Fibroblast of skin of left biceps (primary cell): ENCODE results near the gene CACNA2D3.

Source experiments
- DNase-seq, 2 experiments: peaks; one replicate each; pipeline ENCODE4 v3.0.0-alpha.2; 2013; ENCODE audit warnings: low read depth in 2 of 2

Gene CACNA2D3

GRCh38 chr3:55000953-55001352 is 878.6 kb downstream of the CACNA2D3 start:
- DNase-seq = no peak

GRCh38 chr3:55002416-55002930 is 880.1 kb downstream of the CACNA2D3 start:
- no peak for DNase-seq

GRCh38 chr3:55006244-55006676 is 883.9 kb downstream of the CACNA2D3 start:
- DNase-seq = no peak

- no peak for DNase-seq
These were observed 885.6 kb downstream of the CACNA2D3 start for GRCh38 chr3:55007971-55008370.

- DNase-seq = no peak
These were observed 887.0 kb downstream of the CACNA2D3 start for GRCh38 chr3:55009372-55009771.

GRCh38 chr3:55012091-55012490 is 889.7 kb downstream of the CACNA2D3 start:
- DNase-seq = no peak

- DNase-seq = no peak
These were observed 891.0 kb downstream of the CACNA2D3 start for GRCh38 chr3:55013145-55013925.

GRCh38 chr3:55014081-55014480 is 891.7 kb downstream of the CACNA2D3 start:
- no peak for DNase-seq

GRCh38 chr3:55014906-55015305 is 892.6 kb downstream of the CACNA2D3 start:
- no peak for DNase-seq

GRCh38 chr3:55017876-55018275 is 895.5 kb downstream of the CACNA2D3 start:
- DNase-seq = peak in 1 of 2 experiments; percentile 40

- no peak for DNase-seq
These were observed 908.6 kb downstream of the CACNA2D3 start for GRCh38 chr3:55030938-55031337.

GRCh38 chr3:55036883-55037577 is 914.7 kb downstream of the CACNA2D3 start:
- no peak for DNase-seq

- DNase-seq = no peak
These were observed 920.2 kb downstream of the CACNA2D3 start for GRCh38 chr3:55042591-55042990.

GRCh38 chr3:55044486-55044885 is 922.1 kb downstream of the CACNA2D3 start:
- DNase-seq = no peak

- peak in 1 of 2 experiments; percentile 6 for DNase-seq
These were observed 936.8 kb downstream of the CACNA2D3 start for GRCh38 chr3:55059027-55059629.

GRCh38 chr3:55060896-55061719 is 938.8 kb downstream of the CACNA2D3 start:
- no peak for DNase-seq

GRCh38 chr3:55061720-55062034 is 939.3 kb downstream of the CACNA2D3 start:
- DNase-seq = no peak

- DNase-seq = no peak
These were observed 941.8 kb downstream of the CACNA2D3 start for GRCh38 chr3:55064164-55064563.

- no peak for DNase-seq
These were observed 943.0 kb downstream of the CACNA2D3 start for GRCh38 chr3:55065331-55065730.

GRCh38 chr3:55066551-55067047 is 944.2 kb downstream of the CACNA2D3 start:
- DNase-seq = peak; percentile 16 to 22

GRCh38 chr3:55069950-55070349 is 947.6 kb downstream of the CACNA2D3 start:
- no peak for DNase-seq

GRCh38 chr3:55074796-55075195 is 952.4 kb downstream of the CACNA2D3 start:
- DNase-seq = no peak
